ENCODE measurements around the gene THSD8. TPM values are rescaled to one million over a fixed set of nuclear protein-coding genes. Genes with fewer than 3 reads are reported as not detected.

THSD8 gene
- total RNA-seq, 1 experiment from 2014 or later: 45.8 TPM

DNA sequence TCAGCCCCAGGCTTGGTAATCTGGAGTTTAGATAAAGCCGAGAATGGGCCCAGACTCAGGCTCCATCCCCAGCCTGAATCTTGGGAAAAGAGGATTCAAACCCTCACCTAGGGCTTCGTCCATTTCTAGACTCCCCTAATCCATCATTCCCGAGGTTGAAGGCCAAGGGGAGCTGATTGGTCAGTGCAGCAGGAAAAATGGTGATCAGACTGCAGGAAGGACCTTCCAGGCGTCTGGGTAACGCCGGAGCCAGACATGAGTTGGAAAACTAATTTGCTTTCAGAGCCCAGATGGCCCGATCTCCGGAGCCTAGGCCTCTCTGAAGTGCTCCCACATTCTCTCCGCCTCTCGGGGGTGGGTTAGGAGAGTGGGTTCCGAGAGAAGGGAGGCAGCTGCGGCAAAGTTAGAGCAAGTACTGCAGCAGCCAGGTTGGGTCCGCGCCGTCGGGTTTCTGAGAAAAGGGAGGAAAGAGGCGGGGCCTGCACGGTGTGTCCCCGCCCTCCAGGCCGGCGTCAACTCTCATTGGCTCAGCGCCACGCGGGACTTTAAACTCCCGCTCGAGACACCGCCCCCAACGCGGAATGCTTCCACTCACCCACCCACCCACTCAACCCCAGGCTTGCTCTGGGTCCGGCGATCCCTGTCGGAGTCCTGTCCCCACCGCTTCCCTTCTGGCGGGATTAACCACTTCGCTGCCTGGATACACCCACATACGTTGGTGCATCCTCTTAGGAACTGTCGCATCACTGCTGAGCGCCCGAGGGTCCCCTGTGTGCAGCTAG lies 33.3 kb downstream of the THSD8 start:
- H3K14ac ChIP-seq (ENCODE audit: insufficient read depth, low read length): no peak overlapping the region
- no peak overlapping the region for H4K8ac ChIP-seq (replicated peaks; ENCODE audit: insufficient read length, low read depth, low read length)
- H3K27me3 ChIP-seq (ENCODE audit: insufficient read depth, low read length): peaks cover 3% of the 10 kb centered on the region; the same call in 1 of the 2 replicates
- H3K4me1 ChIP-seq (ENCODE audit: insufficient read depth, low read length): peaks cover 2% of the 10 kb centered on the region; the same call in 1 of the 2 replicates
- no peak overlapping the region for H3K4ac ChIP-seq (ENCODE audit: low read depth, low read length)
- H3K79me2 ChIP-seq (ENCODE audit: insufficient read depth, low read length): no peaks in the 10 kb centered on the region
- no peaks in the 10 kb centered on the region; a peak in 1 of 7 replicates for H3K36me3 Mint-ChIP-seq (ENCODE audit: insufficient read depth in 1 of 3, low read depth in 3 of 3)
- H3K27me3 Mint-ChIP-seq (ENCODE audit: low read depth): peaks cover 44% of the 10 kb centered on the region
- TF ChIP-seq, protein P1, sequence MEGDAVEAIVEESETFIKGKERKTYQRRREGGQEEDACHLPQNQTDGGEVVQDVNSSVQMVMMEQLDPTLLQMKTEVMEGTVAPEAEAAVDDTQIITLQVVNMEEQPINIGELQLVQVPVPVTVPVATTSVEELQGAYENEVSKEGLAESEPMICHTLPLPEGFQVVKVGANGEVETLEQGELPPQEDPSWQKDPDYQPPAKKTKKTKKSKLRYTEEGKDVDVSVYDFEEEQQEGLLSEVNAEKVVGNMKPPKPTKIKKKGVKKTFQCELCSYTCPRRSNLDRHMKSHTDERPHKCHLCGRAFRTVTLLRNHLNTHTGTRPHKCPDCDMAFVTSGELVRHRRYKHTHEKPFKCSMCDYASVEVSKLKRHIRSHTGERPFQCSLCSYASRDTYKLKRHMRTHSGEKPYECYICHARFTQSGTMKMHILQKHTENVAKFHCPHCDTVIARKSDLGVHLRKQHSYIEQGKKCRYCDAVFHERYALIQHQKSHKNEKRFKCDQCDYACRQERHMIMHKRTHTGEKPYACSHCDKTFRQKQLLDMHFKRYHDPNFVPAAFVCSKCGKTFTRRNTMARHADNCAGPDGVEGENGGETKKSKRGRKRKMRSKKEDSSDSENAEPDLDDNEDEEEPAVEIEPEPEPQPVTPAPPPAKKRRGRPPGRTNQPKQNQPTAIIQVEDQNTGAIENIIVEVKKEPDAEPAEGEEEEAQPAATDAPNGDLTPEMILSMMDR (conservative IDR thresholded peaks at IDR 0.05): no peak
- H3K27ac ChIP-seq (ENCODE audit: insufficient read length, low read depth, low read length): no peak overlapping the region
- no peak overlapping the region for H2BK20ac ChIP-seq (ENCODE audit: low read depth, low read length, poor library complexity, severe bottlenecking)
- peaks cover 10% of the 10 kb centered on the region for H3K23me2 ChIP-seq (ENCODE audit: insufficient read length, low read depth, low read length, poor library complexity, severe bottlenecking)
- no peaks in the 10 kb centered on the region for H3K79me1 ChIP-seq (ENCODE audit: insufficient read depth, low read depth, low read length, poor library complexity, severe bottlenecking)
- no peaks in the 10 kb centered on the region; a peak in 1 of 5 replicates for H3K9me3 Mint-ChIP-seq
- DNase-seq: peak; percentile 73
- peak overlapping the region; percentile 68 to 90 for H3K4me3 Mint-ChIP-seq
- no peak overlapping the region for H2BK120ac ChIP-seq (ENCODE audit: low read depth, low read length, poor library complexity, severe bottlenecking)
- H3K9me3 ChIP-seq (ENCODE audit: control insufficient read depth, low read depth, low read length): no peaks in the 10 kb centered on the region
- no peak overlapping the region for H2AFZ ChIP-seq (ENCODE audit: low read length)
- H2BK15ac ChIP-seq (ENCODE audit: low read depth, low read length): no peak overlapping the region
- no CpG with 5 or more reads among the region's 39 CpGs for WGBS (ENCODE audit: extremely low coverage, insufficient read length, low lambda C conversion rate)
- H2BK12ac ChIP-seq (ENCODE audit: insufficient read length, low read depth, low read length): no peak overlapping the region
- H3K23ac ChIP-seq (ENCODE audit: insufficient read length, low read depth, low read length): no peak overlapping the region
- H3K18ac ChIP-seq (ENCODE audit: insufficient read length, low read depth, low read length): no peak overlapping the region
- H4K5ac ChIP-seq (ENCODE audit: insufficient read length, low read depth, low read length): no peak overlapping the region
- no peak overlapping the region for H4K91ac ChIP-seq (ENCODE audit: insufficient read length, low read depth, low read length)
- no peaks in the 10 kb centered on the region for H4K20me1 ChIP-seq (ENCODE audit: control insufficient read depth, insufficient read depth, insufficient read length)
- no peak overlapping the region for H3T11ph ChIP-seq (ENCODE audit: low read length)
- no peak overlapping the region for H2AK5ac ChIP-seq (ENCODE audit: insufficient read length, low read length)
- peak overlapping the region; percentile 76 for H3K4me2 ChIP-seq (ENCODE audit: insufficient read depth, insufficient read length, low read length)
- H3K56ac ChIP-seq (ENCODE audit: insufficient read length, low read depth, low read length): no peak overlapping the region
- no peak overlapping the region for H3K9ac ChIP-seq (ENCODE audit: extremely low read depth, insufficient read length, low read length)
- no peak overlapping the region for H3K27ac Mint-ChIP-seq
- peaks cover 35 to 42% of the 10 kb centered on the region in 2 experiments for H3K4me1 Mint-ChIP-seq
- no peak overlapping the region for H2BK5ac ChIP-seq (ENCODE audit: insufficient read length, low read length)

Measured in H9 (cell line).